HepG2 (cell line): ENCODE data around the gene CGNL1.

Experiments used
- CHD4 ChIP-seq: fragments of 200-600 bp; sonication (generic); IDR thresholded peaks from 2 replicates; pipeline ENCODE4 v1.7.0; 2017; ENCODE audit warnings: mild to moderate bottlenecking, low read length, borderline replicate concordance
- LRRFIP1 ChIP-seq: sonication (generic); formaldehyde crosslinking; conservative IDR thresholded peaks from 2 replicates; pipeline ENCODE4 v1.4.0; 2020; ENCODE audit warnings: missing genetic modification reagents

GRCh38 chr15:57550640-57551039, 174.3 kb downstream of the CGNL1 start:
- TF ChIP-seq CHD4 (no peak), LRRFIP1 (CRISPR knock-in tag) (no peak)
